K562 (cell line): ENCODE data around the gene PDZRN3. TPM values are rescaled to one million over a fixed set of nuclear protein-coding genes. Genes with fewer than 3 reads are reported as not detected.

Source experiments
- ATAC-seq: fragments of 200-7000 bp; cut with Tn5 transposase; 3 replicates; pipeline ENCODE4 v1.9.1; 2020; ENCODE audit warnings: moderate library complexity
- BruUV-seq: library from RNA; stranded (reverse); fragments of 400-500 nt; replicated peaks from 2 replicates; lab custom pipeline; 2021; lab: Mats Ljungman, UMichigan
- CTCF ChIA-PET: fragments of 300-600 bp; formaldehyde crosslinking; extraction: SDS; loops from one replicate; lab custom pipeline; 2021; ENCODE audit warnings: low intra/inter-chr PET ratio; lab: Yijun Ruan, JAX
- POLR2A ChIA-PET: fragments of 300-600, 350-650 bp; sonication (Branson Sonifier 250); formaldehyde crosslinking; extraction: SDS; loops from one replicate; lab custom pipeline; 2021; ENCODE audit warnings: antibody characterized with exemption, inconsistent platforms; lab: Yijun Ruan, JAX
- DNase-seq, 4 experiments: peaks; one replicate each; pipeline versions ENCODE4 v3.0.0 to v3.0.0-alpha.2; 2011 to 2018; ENCODE audit warnings: low spot score in 3 of 4, mixed read lengths in 3 of 4; ENCODE audit errors: extremely low read depth in 1 of 4
- FAIRE-seq: peaks from 2 replicates; lab custom pipeline; 2011; peaks lifted over from hg19 to GRCh38; lab: Jason Lieb, UNC
- H2AFZ ChIP-seq: 2 replicates; pipeline ENCODE4 v1.6.0; 2011; ENCODE audit warnings: low read depth, low read length, control low read depth, inconsistent platforms
- H3K27ac ChIP-seq: fragments of 200-600 bp; 3 replicates; pipeline ENCODE4 v1.8.0; 2011; ENCODE audit warnings: low read depth, mild to moderate bottlenecking, control low read depth, inconsistent platforms, low read length, moderate library complexity, mixed read lengths; ENCODE audit errors: extremely low read depth
- H3K27me3 ChIP-seq, 2 experiments: fragments of 300-600 bp in 1 of 2; 2 replicates in 1 of 2; 3 replicates in 1 of 2; pipeline versions ENCODE4 v1.6.0 to v1.8.0; 2011; ENCODE audit warnings: inconsistent platforms in 2 of 2, low read length in 2 of 2, mild to moderate bottlenecking in 1 of 2, mixed read lengths in 1 of 2, moderate library complexity in 1 of 2; ENCODE audit not compliant: control insufficient read depth in 2 of 2, insufficient read depth in 2 of 2
- H3K36me3 ChIP-seq: fragments of 300-600 bp; 3 replicates; pipeline ENCODE4 v1.8.0; 2011; ENCODE audit warnings: mild to moderate bottlenecking, low read length, inconsistent platforms; ENCODE audit not compliant: control insufficient read depth, insufficient read depth
- H3K4me1 ChIP-seq, 2 experiments: fragments of 200-600 bp in 1 of 2; replicated peaks in 1 of 2; 2 replicates in 1 of 2; 3 replicates in 1 of 2; pipeline versions ENCODE4 v1.5.1 to v1.8.0; 2011; ENCODE audit warnings: inconsistent platforms in 2 of 2, low read length in 2 of 2, mild to moderate bottlenecking in 1 of 2, mixed read lengths in 1 of 2, moderate library complexity in 1 of 2; ENCODE audit not compliant: control insufficient read depth in 2 of 2, insufficient read depth in 2 of 2
- H3K4me2 ChIP-seq: 2 replicates; pipeline ENCODE4 v1.6.1; 2011; ENCODE audit warnings: low read length, control low read depth, inconsistent platforms, mixed read lengths; ENCODE audit not compliant: insufficient read depth
- H3K4me3 ChIP-seq: fragments of 200-600 bp; sonication (generic), shearing (Covaris generic); 2 replicates; pipeline ENCODE4 v1.5.1; 2016; ENCODE audit warnings: control low read depth, inconsistent platforms
- H3K79me2 ChIP-seq: fragments of 200-600 bp; 3 replicates; pipeline ENCODE4 v1.8.0; 2011; ENCODE audit warnings: low read length, inconsistent platforms; ENCODE audit not compliant: control insufficient read depth, insufficient read depth
- H3K9ac ChIP-seq, 2 experiments: 2 replicates each; pipeline versions ENCODE4 v1.6.0 to v1.6.1; 2011; ENCODE audit warnings: low read depth in 2 of 2, low read length in 2 of 2, control low read depth in 1 of 2, inconsistent platforms in 1 of 2, mild to moderate bottlenecking in 1 of 2, mixed read lengths in 1 of 2; ENCODE audit not compliant: insufficient read depth in 1 of 2
- H3K9me1 ChIP-seq: one replicate; pipeline ENCODE4 v1.6.0; 2011; ENCODE audit warnings: inconsistent platforms, mild to moderate bottlenecking, low read length, moderate library complexity; ENCODE audit not compliant: control insufficient read depth, insufficient read depth
- H3K9me3 ChIP-seq: replicated peaks from 2 replicates; pipeline ENCODE4 v1.5.1; 2011; ENCODE audit warnings: low read depth, low read length, inconsistent platforms; ENCODE audit not compliant: control insufficient read depth, insufficient read depth
- H4K20me1 ChIP-seq: replicated peaks from 2 replicates; pipeline ENCODE4 v1.6.1; 2011; ENCODE audit warnings: low read length, inconsistent platforms, mixed read lengths; ENCODE audit not compliant: control insufficient read depth, insufficient read depth
- ASH1L ChIP-seq: fragments of 450-650 bp; IDR thresholded peaks from 2 replicates; pipeline ENCODE4 v1.6.1; 2018; ENCODE audit warnings: borderline replicate concordance, mild to moderate bottlenecking, low read depth; ENCODE audit not compliant: partially characterized antibody
- CBFA2T3 ChIP-seq: fragments of 450-650 bp; IDR thresholded peaks from 2 replicates; pipeline ENCODE4 v1.6.1; 2017
- CHD1 ChIP-seq: fragments of 200-600 bp; sonication (generic); IDR thresholded peaks from one replicate; pipeline ENCODE4 v1.6.1; 2012; ENCODE audit warnings: mild to moderate bottlenecking, moderate library complexity, low read length, inconsistent platforms
- CXXC5 ChIP-seq: fragments of 250-450 bp; sonication (Bioruptor Pico); IDR thresholded peaks from 2 replicates; pipeline ENCODE4 v1.8.0; 2022; ENCODE audit warnings: inconsistent platforms, mild to moderate bottlenecking, moderate library complexity
- FOXJ2 ChIP-seq: fragments of 200-800 bp; sonication (Bioruptor generic); IDR thresholded peaks from 2 replicates; pipeline ENCODE4 v1.6.1; 2016; ENCODE audit warnings: missing genetic modification characterization, missing compliant biosample characterization
- GABPA ChIP-seq: fragments of 200-800 bp; sonication (Bioruptor generic); conservative IDR thresholded peaks from 2 replicates; pipeline ENCODE4 v1.6.1; 2016; ENCODE audit warnings: low read depth, missing genetic modification characterization, missing compliant biosample characterization
- ILF3 ChIP-seq: fragments of 450-650 bp; IDR thresholded peaks from 2 replicates; pipeline ENCODE4 v1.6.1; 2018; ENCODE audit warnings: antibody characterized with exemption, mild to moderate bottlenecking, moderate library complexity, borderline replicate concordance
- KDM1A ChIP-seq, 2 experiments: fragments of 450-650 bp; IDR thresholded peaks; 2 replicates each; pipeline ENCODE4 v1.6.1; 2016; ENCODE audit warnings: mild to moderate bottlenecking in 2 of 2
- KDM2B ChIP-seq: fragments of 250-450 bp; sonication (Bioruptor Pico); IDR thresholded peaks from 2 replicates; pipeline ENCODE4 v1.8.0; 2021; ENCODE audit warnings: mild to moderate bottlenecking, moderate library complexity
- NFE2L1 ChIP-seq: fragments of 450-650 bp; IDR thresholded peaks from 2 replicates; pipeline ENCODE4 v1.6.1; 2016; ENCODE audit warnings: missing genetic modification characterization, low read depth, mild to moderate bottlenecking, missing compliant biosample characterization, moderate library complexity, borderline replicate concordance
- PML ChIP-seq: IDR thresholded peaks from 2 replicates; pipeline ENCODE4 v1.6.1; 2012; ENCODE audit warnings: low read length, inconsistent platforms
- RBFOX2 ChIP-seq: fragments of 200-400 bp; formaldehyde crosslinking; IDR thresholded peaks from 2 replicates; pipeline ENCODE4 v1.6.1; 2017; ENCODE audit warnings: low read depth, mild to moderate bottlenecking, low read length, moderate library complexity
- RBM34 ChIP-seq: fragments of 200-400 bp; formaldehyde crosslinking; IDR thresholded peaks from 2 replicates; pipeline ENCODE4 v1.6.1; 2018; ENCODE audit warnings: low read length, borderline replicate concordance; ENCODE audit not compliant: insufficient read depth
- SP1 ChIP-seq: sonication (generic); formaldehyde crosslinking; IDR thresholded peaks from 2 replicates; pipeline ENCODE4 v1.8.1; 2022; ENCODE audit warnings: mild to moderate bottlenecking, missing genetic modification reagents
- STAG1 ChIP-seq: sonication (generic); formaldehyde crosslinking; IDR thresholded peaks from 2 replicates; pipeline ENCODE4 v1.5.0; 2020; ENCODE audit warnings: missing genetic modification reagents, borderline replicate concordance
- YY1 ChIP-seq, 3 experiments: IDR thresholded peaks; 2 replicates each; pipeline ENCODE4 v1.6.1; 2011; ENCODE audit warnings: low read length in 2 of 3, mild to moderate bottlenecking in 2 of 3, moderate library complexity in 2 of 3, borderline replicate concordance in 1 of 3, control low read depth in 1 of 3, low read depth in 1 of 3; ENCODE audit not compliant: insufficient read depth in 3 of 3, insufficient replicate concordance in 2 of 3, control insufficient read depth in 1 of 3, insufficient read length in 1 of 3; ENCODE audit errors: extremely low read depth in 1 of 3
- WGBS: fragments of 100-300 bp; shearing (Covaris generic); methylation state at CpG from one replicate; pipeline ENCODE4 v1.1.6; 2016; ENCODE audit warnings: low coverage, mixed read lengths; ENCODE audit not compliant: insufficient coverage; ENCODE audit errors: missing lambda C conversion rate; 5-methylcytosine and 5-hydroxymethylcytosine counted together
- in situ Hi-C: fragments of 300-500 bp; cut with MboI; formaldehyde crosslinking; loops from 4 replicates; pipeline ENCODE4 v1.15.0; 2018; ENCODE audit warnings: inconsistent platforms, mixed read lengths
- intact Hi-C: fragments of 100-400 bp; cut with micrococcal nuclease; formaldehyde crosslinking; loops from 2 replicates; pipeline ENCODE4 v1.14.2; 2022
- polyA plus RNA-seq, 8 experiments: library from polyadenylated mRNA; depleted of rRNA in 4 of 8; stranded (reverse) in 5 of 8; unstranded in 3 of 8; fragments of >200 nt; fragmentation: Nextera tagmentation in 2 of 8; fragmentation: Illumina TruSeq in 1 of 8; extraction: Ambion mirVana in 2 of 8; extraction: Trizol in 1 of 8; gene quantifications; 2 replicates each; pipeline versions ENCODE4 v1.2.1 to v1.2.3, GENCODE V29; 2011 to 2014; ENCODE audit warnings: inconsistent platforms in 1 of 8, missing spikeins in 1 of 8
- total RNA-seq, 7 experiments: library from RNA; depleted of rRNA in 6 of 7; stranded (reverse); fragments of >200 nt in 6 of 7; fragmentation: Illumina TruSeq in 2 of 7; extraction: Trizol in 2 of 7; gene quantifications; 2 replicates each; pipeline versions ENCODE4 v1.2.1 to v1.2.3, GENCODE V29; 2011 to 2021; ENCODE audit warnings: low replicate concordance in 1 of 7
- TF ChIP-seq, protein P1 (sequence below): fragments of 450-650 bp; formaldehyde crosslinking; conservative IDR thresholded peaks from 2 replicates; pipeline ENCODE4 v1.4.0; 2022; ENCODE audit warnings: mild to moderate bottlenecking, missing genetic modification characterization
- TF ChIP-seq, protein P2 (sequence below): sonication (generic); formaldehyde crosslinking; IDR thresholded peaks from 2 replicates; pipeline ENCODE4 v1.8.0; 2022; ENCODE audit warnings: missing genetic modification reagents, mild to moderate bottlenecking, borderline replicate concordance
- TF ChIP-seq, protein P3 (sequence below): sonication (generic); IDR thresholded peaks from 2 replicates; pipeline ENCODE4 v1.6.1; 2016

The PDZRN3 gene
- total and polyA plus RNA-seq, 9 of the 15 experiments (the other 6 are each of a cell fraction or from before 2014, with no cell fraction given) = 0.16 TPM; not detected in 8

DNA sequence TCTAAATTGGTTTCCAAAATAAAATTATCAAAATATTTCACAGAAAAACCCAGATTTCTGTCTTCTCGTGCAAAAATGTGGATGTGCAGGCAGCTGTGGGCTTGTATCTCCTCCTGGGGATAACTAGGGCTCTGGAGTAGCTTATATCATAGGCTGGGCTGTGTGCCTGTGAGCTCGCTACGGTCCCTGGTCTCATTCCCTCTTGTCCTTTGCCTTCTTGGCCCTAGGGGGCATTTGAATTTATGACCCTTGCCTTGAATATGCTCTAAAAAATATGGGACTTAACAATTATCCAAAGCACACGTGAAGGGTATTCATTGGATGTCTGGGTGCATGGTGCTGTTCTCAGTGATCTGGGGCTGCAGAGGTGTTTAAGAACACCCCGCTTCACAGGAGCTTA, 132.6 kb downstream of the PDZRN3 start:
- no peak for DNase-seq
- Histone ChIP-seq H3K9me3 (no peaks in the 10 kb centered on the region), H3K27ac (no peak overlapping the region), H4K20me1 (no peaks in the 10 kb centered on the region), H3K4me3 (no peak overlapping the region), H3K9me1 (no peaks in the 10 kb centered on the region), H3K36me3 (no peaks in the 10 kb centered on the region), H3K9ac (no peak overlapping the region), H2AFZ (no peak overlapping the region), H3K79me2 (no peaks in the 10 kb centered on the region), H3K4me2 (no peak overlapping the region), H3K4me1 (no peaks in the 10 kb centered on the region), H3K27me3 (no peaks in the 10 kb centered on the region; a peak in 1 of 5 replicates)
- no TSS peak for BruUV-seq
- no peak for FAIRE-seq
- no peak for ATAC-seq
- ChIA-PET POLR2A (no interaction called here), CTCF (no interaction called here)
- intact Hi-C loops (no loop called here), in situ Hi-C loops (no loop called here)
- 0% methylated on average over 4 of the region's 5 CpGs for WGBS
- TF ChIP-seq CHD1 (no peak), CBFA2T3 (no peak), KDM2B (CRISPR knock-in tag) (no peak), PML (no peak), GABPA (tag) (no peak), NFE2L1 (no peak), RBFOX2 (no peak), RBM34 (no peak), CXXC5 (CRISPR knock-in tag) (no peak), STAG1 (CRISPR knock-in tag) (no peak), ILF3 (no peak), ASH1L (no peak), KDM1A (IDR thresholded peaks at IDR 0.05) (no peak), FOXJ2 (no peak), SP1 (CRISPR knock-in tag) (no peak), YY1 (IDR thresholded peaks at IDR 0.05; ENCODE audit: borderline replicate concordance in 1 of 3, control insufficient read depth in 1 of 3, extremely low read depth in 1 of 3, insufficient read depth in 3 of 3, insufficient read length in 1 of 3, insufficient replicate concordance in 2 of 3, low read depth in 1 of 3, low read length in 2 of 3) (no peak)
- TF ChIP-seq, protein P1, sequence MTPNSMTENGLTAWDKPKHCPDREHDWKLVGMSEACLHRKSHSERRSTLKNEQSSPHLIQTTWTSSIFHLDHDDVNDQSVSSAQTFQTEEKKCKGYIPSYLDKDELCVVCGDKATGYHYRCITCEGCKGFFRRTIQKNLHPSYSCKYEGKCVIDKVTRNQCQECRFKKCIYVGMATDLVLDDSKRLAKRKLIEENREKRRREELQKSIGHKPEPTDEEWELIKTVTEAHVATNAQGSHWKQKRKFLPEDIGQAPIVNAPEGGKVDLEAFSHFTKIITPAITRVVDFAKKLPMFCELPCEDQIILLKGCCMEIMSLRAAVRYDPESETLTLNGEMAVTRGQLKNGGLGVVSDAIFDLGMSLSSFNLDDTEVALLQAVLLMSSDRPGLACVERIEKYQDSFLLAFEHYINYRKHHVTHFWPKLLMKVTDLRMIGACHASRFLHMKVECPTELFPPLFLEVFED (CRISPR knock-in tag) = no peak
- TF ChIP-seq, protein P2, sequence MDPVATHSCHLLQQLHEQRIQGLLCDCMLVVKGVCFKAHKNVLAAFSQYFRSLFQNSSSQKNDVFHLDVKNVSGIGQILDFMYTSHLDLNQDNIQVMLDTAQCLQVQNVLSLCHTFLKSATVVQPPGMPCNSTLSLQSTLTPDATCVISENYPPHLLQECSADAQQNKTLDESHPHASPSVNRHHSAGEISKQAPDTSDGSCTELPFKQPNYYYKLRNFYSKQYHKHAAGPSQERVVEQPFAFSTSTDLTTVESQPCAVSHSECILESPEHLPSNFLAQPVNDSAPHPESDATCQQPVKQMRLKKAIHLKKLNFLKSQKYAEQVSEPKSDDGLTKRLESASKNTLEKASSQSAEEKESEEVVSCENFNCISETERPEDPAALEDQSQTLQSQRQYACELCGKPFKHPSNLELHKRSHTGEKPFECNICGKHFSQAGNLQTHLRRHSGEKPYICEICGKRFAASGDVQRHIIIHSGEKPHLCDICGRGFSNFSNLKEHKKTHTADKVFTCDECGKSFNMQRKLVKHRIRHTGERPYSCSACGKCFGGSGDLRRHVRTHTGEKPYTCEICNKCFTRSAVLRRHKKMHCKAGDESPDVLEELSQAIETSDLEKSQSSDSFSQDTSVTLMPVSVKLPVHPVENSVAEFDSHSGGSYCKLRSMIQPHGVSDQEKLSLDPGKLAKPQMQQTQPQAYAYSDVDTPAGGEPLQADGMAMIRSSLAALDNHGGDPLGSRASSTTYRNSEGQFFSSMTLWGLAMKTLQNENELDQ = no peak
- TF ChIP-seq, protein P3, sequence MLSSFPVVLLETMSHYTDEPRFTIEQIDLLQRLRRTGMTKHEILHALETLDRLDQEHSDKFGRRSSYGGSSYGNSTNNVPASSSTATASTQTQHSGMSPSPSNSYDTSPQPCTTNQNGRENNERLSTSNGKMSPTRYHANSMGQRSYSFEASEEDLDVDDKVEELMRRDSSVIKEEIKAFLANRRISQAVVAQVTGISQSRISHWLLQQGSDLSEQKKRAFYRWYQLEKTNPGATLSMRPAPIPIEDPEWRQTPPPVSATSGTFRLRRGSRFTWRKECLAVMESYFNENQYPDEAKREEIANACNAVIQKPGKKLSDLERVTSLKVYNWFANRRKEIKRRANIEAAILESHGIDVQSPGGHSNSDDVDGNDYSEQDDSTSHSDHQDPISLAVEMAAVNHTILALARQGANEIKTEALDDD = no peak
